DND-41 (cell line): Measurements from ENCODE around the gene PRIM2.
"Not testable (repeated sequence)": the region's sequence is repeated elsewhere in the genome, so short reads cannot be mapped to it uniquely, and the experiment has no call there.

Source experiments
- CTCF ChIP-seq: IDR thresholded peaks from 2 replicates; pipeline ENCODE4 v1.5.1; 2012; ENCODE audit warnings: borderline replicate concordance, low read length, moderate library complexity, mild to moderate bottlenecking; ENCODE audit not compliant: poor library complexity, severe bottlenecking; ENCODE audit errors: extremely low read depth
- EZH2 ChIP-seq: IDR thresholded peaks from 3 replicates; pipeline ENCODE4 v1.6.1; 2012; ENCODE audit warnings: borderline replicate concordance, low read depth, mild to moderate bottlenecking, moderate library complexity, low read length, inconsistent platforms; ENCODE audit not compliant: severe bottlenecking

GRCh38 chr6:57310095-57310816, 7.2 kb upstream of the PRIM2 start:
- TF ChIP-seq CTCF, EZH2: not testable (repeated sequence)
